Vagina (tissue), 2 donors: Measurements from ENCODE around the gene GP1BA.

Experiments
- CTCF ChIP-seq, 3 experiments: fragments of 450-650 bp in 2 of 3; fragments of 200-600 bp in 1 of 3; sonication (generic) in 1 of 3; IDR thresholded peaks; one replicate each; pipeline ENCODE4 v1.5.1; 2017 to 2019; ENCODE audit warnings: antibody characterized with exemption in 3 of 3, mild to moderate bottlenecking in 2 of 3, moderate library complexity in 2 of 3
- POLR2A ChIP-seq, 2 donors: fragments of 450-650 bp; IDR thresholded peaks; one replicate each; pipeline ENCODE4 v1.6.1; 2017; ENCODE audit warnings: antibody characterized with exemption in 2 of 2, mild to moderate bottlenecking in 2 of 2, moderate library complexity in 2 of 2
- POLR2AphosphoS5 ChIP-seq, 2 donors: sonication (generic); formaldehyde crosslinking; IDR thresholded peaks; one replicate each; pipeline ENCODE4 v1.9.0; 2017; ENCODE audit warnings: antibody characterized with exemption in 2 of 2, mild to moderate bottlenecking in 2 of 2, low read depth in 1 of 2; ENCODE audit not compliant: insufficient read depth in 1 of 2

GRCh38 chr17:4902540-4902939 lies 29.5 kb upstream of the GP1BA start:
- TF ChIP-seq CTCF (IDR thresholded peaks at IDR 0.05) = no peak
- no peak for TF ChIP-seq POLR2AphosphoS5 (IDR thresholded peaks at IDR 0.05; ENCODE audit: insufficient read depth in 1 of 2, low read depth in 1 of 2)
- no peak for TF ChIP-seq POLR2A (IDR thresholded peaks at IDR 0.05)
